Activated naive CD4-positive, alpha-beta T cell treated with anti-CD3 and anti-CD28 coated beads, Interleukin-2, amount 10 ng/mL, durations not matched to agents 7 days and 5 days (primary cell): ENCODE measurements around the gene UTP15.

Experiments
- CTCF ChIA-PET: fragments of 350-600 bp; sonication (Branson Sonifier 250); formaldehyde crosslinking; loops from one replicate; lab custom pipeline; 2021; ENCODE audit warnings: antibody characterized with exemption; lab: Charles Lee
- DNase-seq: peaks from one replicate; pipeline ENCODE4 v3.0.0-alpha.2; 2020
- H3K27ac Mint-ChIP-seq: one replicate; pipeline ENCODE4 v1.8.0; 2021; ENCODE audit warnings: mild to moderate bottlenecking, moderate library complexity, mixed read lengths
- H3K27me3 Mint-ChIP-seq: one replicate; pipeline ENCODE4 v1.8.0; 2021; ENCODE audit warnings: mild to moderate bottlenecking, mixed read lengths
- H3K36me3 Mint-ChIP-seq: one replicate; pipeline ENCODE4 v1.8.0; 2021; ENCODE audit warnings: mixed read lengths
- H3K4me1 Mint-ChIP-seq: one replicate; pipeline ENCODE4 v1.8.0; 2021; ENCODE audit warnings: mixed read lengths
- H3K4me3 Mint-ChIP-seq: one replicate; pipeline ENCODE4 v1.8.0; 2021; ENCODE audit warnings: mild to moderate bottlenecking, moderate library complexity, mixed read lengths
- H3K9me3 Mint-ChIP-seq: one replicate; pipeline ENCODE4 v1.8.0; 2021; ENCODE audit warnings: mixed read lengths

The UTP15 gene

GRCh38 chr5:73620334-73620687, 54.8 kb downstream of the UTP15 start:
- CTCF ChIA-PET, result no interaction called here
- Mint-ChIP-seq H3K36me3 (no peaks in the 10 kb centered on the region), H3K4me1 (peaks cover 1% of the 10 kb centered on the region), H3K9me3 (no peaks in the 10 kb centered on the region), H3K27ac (no peak overlapping the region), H3K27me3 (peaks cover 43% of the 10 kb centered on the region), H3K4me3 (no peak overlapping the region)
- DNase-seq, result no peak

GRCh38 chr5:73623060-73623459, 57.5 kb downstream of the UTP15 start:
- Mint-ChIP-seq H3K27ac (no peak overlapping the region), H3K36me3 (no peaks in the 10 kb centered on the region), H3K27me3 (peaks cover 60% of the 10 kb centered on the region), H3K9me3 (no peaks in the 10 kb centered on the region), H3K4me3 (no peak overlapping the region), H3K4me1 (peaks cover 4% of the 10 kb centered on the region)
- DNase-seq, result no peak
- CTCF ChIA-PET, result interaction anchor here (1.0 kb wide), 1 partner anchor 32 kb away, joined by 3 read pairs; no protein-coding TSS in a partner anchor

DNA sequence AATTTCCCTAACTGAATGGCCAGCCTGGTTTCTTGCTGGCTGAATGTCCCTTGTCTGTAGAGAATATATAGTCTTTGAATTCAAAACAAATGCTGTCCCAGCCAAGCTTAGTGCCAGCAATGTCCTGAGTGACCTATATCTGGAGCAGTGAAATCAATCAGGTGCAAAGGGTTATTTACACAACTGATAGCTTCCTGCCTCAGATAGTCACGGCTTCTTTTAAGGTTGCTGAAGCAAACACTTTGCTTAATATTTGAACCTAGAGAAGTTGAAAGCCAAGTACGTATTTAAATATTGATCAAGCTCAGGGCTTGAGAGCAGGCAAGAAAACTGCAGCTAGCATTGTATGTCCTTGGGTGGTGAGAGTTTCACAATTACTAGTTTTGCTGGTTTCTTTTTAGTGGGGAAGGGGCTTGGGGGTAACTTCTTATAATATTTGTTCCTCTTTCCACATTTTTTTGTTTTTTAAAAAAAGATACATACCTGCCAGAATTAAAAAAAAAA, 58.4 kb downstream of the UTP15 start:
- no peak overlapping the region for H3K27ac Mint-ChIP-seq
- no peaks in the 10 kb centered on the region for H3K36me3 Mint-ChIP-seq
- peaks cover 64% of the 10 kb centered on the region for H3K27me3 Mint-ChIP-seq
- no peaks in the 10 kb centered on the region for H3K9me3 Mint-ChIP-seq
- peaks cover 4% of the 10 kb centered on the region for H3K4me1 Mint-ChIP-seq
- CTCF ChIA-PET, result no interaction called here
- H3K4me3 Mint-ChIP-seq, result no peak overlapping the region
- DNase-seq, result no peak

- Mint-ChIP-seq H3K4me3 (no peak overlapping the region), H3K4me1 (peaks cover 4% of the 10 kb centered on the region), H3K27me3 (peaks cover 69% of the 10 kb centered on the region), H3K36me3 (no peaks in the 10 kb centered on the region), H3K27ac (no peak overlapping the region), H3K9me3 (no peaks in the 10 kb centered on the region)
- CTCF ChIA-PET, result no interaction called here
- DNase-seq, result no peak
These were observed 59.3 kb downstream of the UTP15 start for GRCh38 chr5:73624888-73625287.

DNA sequence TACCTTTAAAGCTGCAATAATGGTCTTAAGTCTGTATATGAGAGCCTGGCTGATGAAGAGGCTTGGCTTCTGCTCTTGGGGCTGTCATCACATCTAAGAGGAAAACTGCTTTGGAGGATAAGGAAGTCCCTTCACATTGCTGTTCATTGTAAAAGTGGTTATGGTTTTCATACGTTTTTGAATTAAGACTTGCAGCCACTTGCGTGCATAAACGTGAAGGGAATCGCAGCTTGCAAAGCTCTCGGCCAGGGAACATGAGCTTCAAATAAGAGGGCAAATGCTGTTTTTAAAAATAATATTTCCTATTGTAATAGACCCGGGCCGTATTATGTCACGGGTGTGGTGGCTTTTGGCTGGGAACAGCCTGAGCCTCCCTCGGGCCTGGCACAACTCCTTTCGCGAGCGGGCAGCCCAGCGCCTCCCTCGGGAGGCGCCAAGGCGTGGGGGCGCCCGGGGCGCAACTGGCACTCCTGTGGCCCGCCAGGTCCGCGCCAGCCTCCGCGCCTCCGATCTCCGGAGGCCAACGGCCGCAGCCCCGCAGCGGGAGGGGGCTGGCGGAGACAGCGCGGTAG, 59.9 kb downstream of the UTP15 start:
- Mint-ChIP-seq H3K4me1 (peaks cover 4% of the 10 kb centered on the region), H3K36me3 (no peaks in the 10 kb centered on the region), H3K9me3 (no peaks in the 10 kb centered on the region), H3K4me3 (peak overlapping the region; percentile 37), H3K27me3 (peaks cover 67% of the 10 kb centered on the region), H3K27ac (no peak overlapping the region)
- DNase-seq, result no peak
- CTCF ChIA-PET, result no interaction called here

GRCh38 chr5:73625944-73626811, 60.6 kb downstream of the UTP15 start, which contains the start of gene ARHGEF28:
Gene ARHGEF28 (plus strand): TSS chr5:73626196. CDS start chr5:73684852, 58,656 bp downstream.
- CTCF ChIA-PET, result no interaction called here
- H3K27me3 Mint-ChIP-seq, result peaks cover 61% of the 10 kb centered on the region
- peak; percentile 40 for DNase-seq
- H3K4me3 Mint-ChIP-seq, result peak within 1 kb of the TSS; percentile 37
- H3K27ac Mint-ChIP-seq, result no peak within 1 kb of the TSS
- no peaks in the 10 kb centered on the region for H3K36me3 Mint-ChIP-seq
- H3K9me3 Mint-ChIP-seq, result no peaks in the 10 kb centered on the region
- peaks cover 4% of the 10 kb centered on the region for H3K4me1 Mint-ChIP-seq

DNA sequence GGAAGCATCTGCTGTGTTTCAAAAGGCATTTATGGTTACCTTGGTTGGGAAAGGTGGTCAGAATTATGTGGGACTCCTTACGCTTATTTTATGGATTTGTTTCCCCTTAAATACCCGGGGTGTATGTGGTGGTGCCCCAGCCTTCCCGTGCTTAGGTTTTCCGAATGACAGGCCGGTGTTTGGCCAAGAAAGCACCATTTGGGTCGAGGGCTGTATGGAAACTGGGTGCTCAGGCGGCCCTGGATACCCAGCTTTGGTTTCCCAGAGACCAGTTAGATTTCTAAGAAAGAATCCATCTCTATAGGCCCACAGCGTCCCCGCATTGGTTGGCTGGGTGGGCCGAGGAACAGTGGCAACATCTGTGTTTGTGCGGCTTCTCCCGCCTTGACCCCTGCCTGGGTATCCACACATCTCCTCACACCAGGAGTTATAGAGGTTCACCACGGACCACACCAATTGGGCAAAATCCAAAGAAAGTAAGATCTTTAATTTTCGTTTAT, 61.3 kb downstream of the UTP15 start:
- no peak overlapping the region for H3K27ac Mint-ChIP-seq
- CTCF ChIA-PET, result no interaction called here
- DNase-seq, result no peak
- H3K36me3 Mint-ChIP-seq, result no peaks in the 10 kb centered on the region
- peaks cover 56% of the 10 kb centered on the region for H3K27me3 Mint-ChIP-seq
- peak overlapping the region; percentile 33 for H3K4me3 Mint-ChIP-seq
- peaks cover 4% of the 10 kb centered on the region for H3K4me1 Mint-ChIP-seq
- no peaks in the 10 kb centered on the region for H3K9me3 Mint-ChIP-seq

DNA sequence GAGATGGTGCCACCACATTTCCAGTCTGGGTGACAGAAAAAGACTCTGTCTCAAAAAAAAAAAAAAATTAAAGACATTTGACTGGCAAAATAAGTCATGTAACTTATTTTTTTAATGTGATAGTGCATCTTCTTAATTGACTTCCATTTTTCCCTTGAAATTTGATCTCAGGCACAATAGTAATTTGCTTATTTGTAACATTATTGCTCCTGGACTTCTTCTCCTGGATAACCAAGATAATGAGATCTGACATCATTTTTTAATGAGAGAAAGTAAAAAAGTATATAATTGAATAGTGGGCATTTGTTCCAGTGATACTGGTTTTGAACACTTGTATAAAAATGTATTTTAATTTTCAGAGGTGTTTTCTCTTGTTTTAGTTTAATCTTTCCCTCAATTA, 63.9 kb downstream of the UTP15 start:
- Mint-ChIP-seq H3K4me3 (no peak overlapping the region), H3K27ac (no peak overlapping the region), H3K9me3 (no peaks in the 10 kb centered on the region), H3K27me3 (peaks cover 49% of the 10 kb centered on the region), H3K4me1 (peaks cover 4% of the 10 kb centered on the region), H3K36me3 (no peaks in the 10 kb centered on the region)
- CTCF ChIA-PET, result no interaction called here
- no peak for DNase-seq

- no peaks in the 10 kb centered on the region for H3K9me3 Mint-ChIP-seq
- no peaks in the 10 kb centered on the region for H3K36me3 Mint-ChIP-seq
- H3K4me3 Mint-ChIP-seq, result no peak overlapping the region
- no peak overlapping the region for H3K27ac Mint-ChIP-seq
- no peak for DNase-seq
- no peaks in the 10 kb centered on the region for H3K4me1 Mint-ChIP-seq
- H3K27me3 Mint-ChIP-seq, result peaks cover 37% of the 10 kb centered on the region
- CTCF ChIA-PET, result no interaction called here
These were observed 65.2 kb downstream of the UTP15 start for GRCh38 chr5:73630765-73631164.

- CTCF ChIA-PET, result no interaction called here
- DNase-seq, result no peak
- Mint-ChIP-seq H3K36me3 (no peaks in the 10 kb centered on the region), H3K4me3 (no peak overlapping the region), H3K27ac (no peak overlapping the region), H3K27me3 (peaks cover 31% of the 10 kb centered on the region), H3K9me3 (no peaks in the 10 kb centered on the region), H3K4me1 (no peaks in the 10 kb centered on the region)
These were observed 66.0 kb downstream of the UTP15 start for GRCh38 chr5:73631500-73631899.
